Activated CD4-positive, CD25-positive, alpha-beta regulatory T cell treated with anti-CD3 and anti-CD28 coated beads, Interleukin-2, amount 50 U/mL, for 16 hours (primary cell): ENCODE measurements around the gene GTF2H2.
"Not testable (repeated sequence)": the region's sequence is repeated elsewhere in the genome, so short reads cannot be mapped to it uniquely, and the experiment has no call there.

Experiments
- DNase-seq: peaks from one replicate; pipeline ENCODE4 v3.0.0-alpha.2; 2020; ENCODE audit warnings: low read depth, low spot score

Gene GTF2H2

DNA sequence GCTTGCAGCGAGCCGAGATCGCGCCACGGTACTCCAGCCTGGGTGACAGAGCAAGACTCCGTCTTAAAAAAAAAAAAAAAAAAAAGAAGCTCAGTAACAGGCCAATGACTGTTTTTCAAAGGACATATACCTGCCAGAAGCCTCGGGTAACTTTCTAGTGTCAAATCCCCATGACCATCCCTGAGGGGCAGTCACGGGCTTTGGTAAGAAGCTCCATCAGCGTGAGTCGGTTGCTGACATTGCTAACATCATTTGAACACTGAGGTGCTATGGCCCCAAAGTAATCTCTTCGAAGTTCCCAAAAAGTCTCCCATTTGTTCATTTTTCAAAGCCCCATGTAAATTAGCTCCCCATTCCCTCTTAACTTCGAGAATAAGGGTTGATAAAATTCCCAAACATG, 53.9 kb downstream of the GTF2H2 start:
- no peak for DNase-seq

DNA sequence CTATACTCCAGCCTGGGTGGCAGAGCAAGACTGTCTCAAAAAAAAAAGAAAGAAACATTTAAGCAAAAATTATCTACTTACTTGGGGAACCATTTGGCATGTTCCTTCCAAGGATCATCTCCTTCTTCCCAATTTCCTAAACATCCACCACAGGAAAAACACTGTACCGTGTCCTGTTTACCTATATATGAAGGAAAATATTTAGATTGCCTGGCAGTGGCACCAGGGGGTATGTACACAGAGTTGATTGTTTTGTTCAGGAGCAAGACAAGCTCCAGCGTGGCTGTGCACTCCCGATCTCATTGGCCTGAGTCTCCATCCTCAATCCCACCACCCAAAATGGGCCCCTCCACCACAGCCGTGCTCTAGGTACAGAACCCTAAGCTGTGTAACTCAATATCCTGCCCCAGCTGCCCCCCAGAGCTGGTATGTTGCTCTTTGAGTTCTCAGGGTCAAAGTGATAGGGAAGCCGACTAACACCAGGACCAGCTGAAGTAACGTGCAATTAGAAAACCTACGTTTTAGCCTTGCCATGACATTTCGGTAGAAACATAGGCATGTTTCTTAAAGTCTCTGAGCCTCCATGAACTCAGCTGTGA, 56.2 kb downstream of the GTF2H2 start:
- DNase-seq = no peak

DNA sequence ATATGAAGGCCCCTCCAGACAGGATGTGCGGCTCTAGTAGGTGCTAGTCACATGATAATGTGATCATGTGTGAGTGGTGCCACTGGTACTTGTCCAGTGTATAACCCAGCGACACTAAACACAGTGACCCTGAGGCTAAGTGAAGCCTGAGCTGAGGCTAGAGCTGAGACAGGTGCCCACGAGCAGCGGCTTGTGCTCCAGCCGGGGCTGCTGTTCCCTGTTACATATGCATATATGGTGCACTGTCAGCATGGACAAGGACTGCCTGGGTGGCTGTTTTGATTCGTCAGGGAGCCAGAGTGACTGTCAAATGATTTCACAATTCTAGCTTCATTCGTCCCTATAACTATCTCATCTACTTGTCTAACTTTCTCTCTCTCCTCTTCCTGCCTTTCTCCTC, 60.5 kb downstream of the GTF2H2 start:
- not testable (repeated sequence) for DNase-seq
